HG03342 (cell line): ENCODE data around the gene SCAP.

Source experiments
- ATAC-seq: cut with Tn5 transposase; IDR thresholded peaks from one replicate; pipeline ENCODE4 v1.9.1; 2021; ENCODE audit warnings: mild to moderate bottlenecking, moderate library complexity; ENCODE audit not compliant: unreplicated experiment

SCAP gene

GRCh38 chr3:47367631-47368030 is 108.1 kb downstream of the SCAP start:
- no peak for ATAC-seq

- ATAC-seq: no peak
These were observed 108.9 kb downstream of the SCAP start for GRCh38 chr3:47366833-47367232.

- ATAC-seq: no peak
These were observed 110.3 kb downstream of the SCAP start for GRCh38 chr3:47365213-47366153.
